ENCODE measurements around the gene KBTBD7.
"Not testable (repeated sequence)": the region's sequence is repeated elsewhere in the genome, so short reads cannot be mapped to it uniquely, and the experiment has no call there.

The KBTBD7 gene

DNA sequence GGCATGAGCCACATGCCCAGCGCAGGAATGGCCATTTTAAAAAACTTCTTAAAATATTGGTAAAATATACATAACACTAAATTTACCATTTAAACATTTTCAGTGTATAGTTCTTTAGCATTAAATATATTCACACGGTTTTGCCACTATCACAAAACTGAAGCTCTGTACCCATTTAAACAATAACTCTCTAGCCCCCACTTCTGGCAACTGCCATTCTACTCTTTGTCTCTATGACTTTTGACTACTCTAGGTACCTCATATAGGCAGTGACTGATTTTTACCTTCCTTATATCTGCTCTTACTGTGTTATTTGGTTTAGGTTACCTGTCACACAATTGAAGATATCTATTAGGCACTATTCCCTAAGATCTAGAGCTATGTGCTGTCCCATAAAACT is 2.3 kb upstream of the KBTBD7 start:
- DNase-seq, result no peak

DNA sequence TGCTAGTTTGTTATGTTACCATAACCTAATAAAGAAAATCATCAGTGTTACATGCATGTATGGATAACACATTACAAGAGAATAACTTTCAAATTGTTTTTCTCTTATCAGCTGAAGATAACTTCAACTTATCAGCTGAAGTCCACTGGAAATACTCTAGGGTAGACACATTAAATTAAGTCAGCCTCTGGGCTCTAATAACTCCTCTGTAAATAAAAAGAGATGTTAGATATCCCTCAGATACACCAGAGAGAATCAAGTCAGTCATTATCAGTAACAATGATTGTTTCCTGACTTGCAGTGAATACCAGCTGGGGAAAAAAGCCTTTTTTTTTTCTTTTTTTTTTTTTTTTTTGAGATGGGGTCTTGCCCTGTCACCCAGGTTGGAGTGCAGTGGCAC is 1.6 kb upstream of the KBTBD7 start:
- DNase-seq, result no peak

GRCh38 chr13:41193469-41193868 is 900 bp downstream of the KBTBD7 start:
- no peak for DNase-seq

DNA sequence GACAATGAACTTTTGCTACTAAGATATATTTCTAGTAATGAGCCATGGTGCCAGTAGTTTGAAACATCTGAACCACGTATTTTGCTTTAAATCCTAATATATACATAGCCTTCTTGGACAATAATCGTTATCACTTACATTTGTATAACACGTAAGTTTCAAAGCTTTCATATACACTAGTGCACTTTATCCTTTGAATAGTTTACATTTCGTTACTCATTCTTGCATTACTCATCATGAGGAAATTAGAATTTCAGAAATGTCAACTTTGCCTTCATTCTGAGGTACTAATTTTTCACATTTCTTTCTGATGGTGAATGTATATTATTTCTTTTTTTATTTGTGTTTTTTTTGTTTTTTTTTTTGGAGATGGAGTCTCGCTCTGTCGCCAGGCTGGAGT is 5.8 kb downstream of the KBTBD7 start:
- DNase-seq, result no peak

DNA sequence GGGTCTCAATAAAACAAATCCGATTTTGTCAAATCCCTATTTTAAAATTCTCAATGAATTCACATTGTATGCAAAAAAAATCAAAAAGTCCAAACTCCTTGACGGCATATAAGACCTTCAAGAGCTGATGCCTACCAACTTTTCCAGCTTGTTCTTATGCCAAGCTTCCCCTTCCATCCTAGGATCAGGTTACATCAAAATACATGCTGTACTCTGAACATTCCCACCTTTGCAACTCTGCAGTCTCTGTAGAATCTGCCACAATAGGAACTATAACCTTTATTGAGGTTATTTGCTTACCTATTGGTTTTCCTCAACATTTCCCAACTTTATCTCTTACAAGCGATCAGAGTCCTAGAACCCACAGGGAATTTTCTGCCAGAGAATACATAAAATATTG is 7.9 kb downstream of the KBTBD7 start:
- DNase-seq, result no peak

GRCh38 chr13:41182231-41182630 is 12.1 kb downstream of the KBTBD7 start:
- no peak for DNase-seq

- no peak for DNase-seq
These were observed 14.6 kb downstream of the KBTBD7 start for GRCh38 chr13:41179593-41180250.

GRCh38 chr13:41178040-41178439 is 16.3 kb downstream of the KBTBD7 start:
- DNase-seq, result no peak

DNA sequence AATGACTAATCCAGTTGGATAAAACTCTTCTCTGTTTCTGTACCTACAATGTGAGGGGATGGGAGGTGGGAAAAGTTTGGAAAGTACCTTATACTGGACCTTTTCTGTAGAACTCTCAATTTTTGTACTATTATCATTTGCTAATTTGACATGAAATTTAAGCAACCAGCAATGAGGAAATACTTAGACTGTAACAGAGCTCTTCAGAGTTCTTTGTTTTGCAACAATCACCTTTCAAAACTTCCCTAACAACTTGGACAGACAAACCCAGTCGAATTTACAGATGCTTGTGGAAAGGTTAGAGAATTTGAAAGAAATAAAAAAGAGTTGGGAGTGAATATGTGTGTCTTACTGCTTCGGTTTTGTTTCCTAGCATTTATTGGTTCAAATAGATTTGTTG is 16.8 kb downstream of the KBTBD7 start:
- no peak for DNase-seq

DNA sequence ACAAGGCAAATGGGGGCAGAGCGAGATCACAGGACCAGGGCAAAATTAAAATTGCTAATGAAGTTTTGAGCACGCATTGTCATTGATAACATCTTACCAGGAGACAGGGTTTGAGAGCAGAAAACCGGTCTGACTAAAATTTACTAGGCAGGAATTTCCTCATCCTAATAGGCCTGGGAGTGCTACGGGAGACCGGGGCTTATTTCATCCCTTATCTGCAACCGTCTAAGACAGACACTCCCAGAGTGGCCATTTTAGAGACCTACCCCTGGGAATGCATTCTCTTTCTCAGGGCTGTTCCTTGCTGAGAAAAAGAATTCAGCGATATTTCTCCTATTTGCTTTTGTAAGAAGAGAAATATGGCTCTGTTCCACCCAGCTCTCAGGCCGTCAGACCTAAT is 18.8 kb downstream of the KBTBD7 start:
- not testable (repeated sequence) for DNase-seq

GRCh38 chr13:41162151-41162550 is 32.2 kb downstream of the KBTBD7 start:
- no peak for DNase-seq

DNA sequence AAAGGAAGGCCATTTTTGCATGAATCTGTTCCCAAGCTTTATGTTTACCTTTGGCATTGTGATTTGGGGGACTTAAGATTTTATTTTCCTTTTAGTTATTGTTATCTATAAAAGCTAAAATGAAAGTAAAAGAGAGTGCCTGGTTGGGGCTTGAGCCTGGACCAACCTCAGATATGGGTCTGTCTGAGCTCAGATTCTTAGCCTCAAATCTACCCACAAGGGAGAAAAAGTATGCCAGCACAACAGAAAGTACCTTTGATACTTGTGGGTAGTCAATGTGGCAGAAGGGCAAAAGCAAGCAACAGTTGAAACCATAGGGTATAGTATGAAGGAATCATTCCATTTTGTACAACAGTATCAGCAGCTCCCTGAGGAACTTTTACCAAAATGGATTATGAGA is 35.2 kb downstream of the KBTBD7 start:
- DNase-seq, result no peak

GRCh38 chr13:41157048-41157717 is 37.2 kb downstream of the KBTBD7 start:
- DNase-seq, result no peak

- no peak for DNase-seq
These were observed 37.7 kb downstream of the KBTBD7 start for GRCh38 chr13:41156620-41157019.

- no peak for DNase-seq
These were observed 40.3 kb downstream of the KBTBD7 start for GRCh38 chr13:41154042-41154441.

DNA sequence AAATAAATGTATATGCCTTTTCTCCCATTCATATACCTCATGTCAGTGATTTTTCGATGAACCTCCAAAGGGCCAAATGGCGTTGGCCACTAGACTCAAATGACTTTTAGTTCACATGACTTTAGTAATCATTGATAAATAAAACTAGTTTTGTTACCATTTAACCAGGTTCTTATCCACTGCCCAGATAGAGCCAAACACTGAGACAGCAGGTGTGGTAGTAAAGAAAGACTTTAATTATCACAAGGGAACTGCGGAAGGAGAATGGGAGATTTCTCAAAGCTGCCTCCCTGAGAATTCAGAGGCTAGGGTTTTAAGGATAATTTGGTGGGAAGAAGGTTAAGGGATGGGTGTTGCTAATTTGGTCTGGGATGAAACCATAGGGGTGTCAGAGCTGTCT is 42.4 kb downstream of the KBTBD7 start:
- DNase-seq, result no peak

- no peak for DNase-seq
These were observed 44.3 kb downstream of the KBTBD7 start for GRCh38 chr13:41150058-41150457.

GRCh38 chr13:41148419-41149283 is 45.7 kb downstream of the KBTBD7 start:
- DNase-seq, result no peak

DNA sequence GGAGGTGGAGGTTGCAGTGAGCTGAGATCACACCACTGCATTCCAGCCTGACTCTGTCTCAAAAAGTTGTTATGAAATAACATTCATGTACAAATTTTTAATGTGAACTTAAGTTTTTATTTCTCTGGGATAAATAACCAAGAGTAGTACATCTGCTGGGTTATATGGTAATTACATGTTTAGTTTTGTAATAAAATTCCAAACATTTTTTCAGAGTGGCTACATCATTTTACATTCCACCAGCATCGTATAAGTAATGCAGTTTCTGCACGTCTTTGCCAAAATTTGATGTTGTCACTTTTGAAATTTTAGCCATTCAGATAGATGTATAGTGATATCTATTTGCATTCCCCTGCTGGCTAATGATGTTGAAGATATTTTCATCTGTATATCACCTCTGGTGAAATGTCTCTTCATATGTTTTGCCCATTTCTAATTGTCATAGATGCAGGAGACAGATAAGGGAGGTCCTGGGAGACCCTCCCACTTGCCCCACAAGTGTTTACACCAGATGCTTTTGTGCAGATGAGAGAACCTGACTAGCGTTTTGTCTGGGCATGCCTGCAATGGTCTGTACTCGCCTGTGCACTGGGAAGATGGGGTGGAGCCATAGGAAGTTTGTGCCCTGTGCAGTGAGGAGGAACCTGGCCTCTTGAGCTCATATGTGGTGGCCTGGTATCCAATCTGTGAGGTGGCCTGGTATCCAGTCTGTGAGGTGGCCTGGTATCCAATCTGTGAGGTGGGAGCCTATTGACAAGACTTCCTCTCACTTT is 49.0 kb downstream of the KBTBD7 start:
- no peak for DNase-seq

- DNase-seq, result no peak
These were observed 49.8 kb downstream of the KBTBD7 start for GRCh38 chr13:41144576-41144975.

All from activated CD8-positive, alpha-beta memory T cell treated with anti-CD3 and anti-CD28 coated beads, Interleukin-2, amount 50 U/mL, for 4 hours (primary cell).